ENCODE data around the gene NEK2.

GRCh38 chr1:211637066-211637465 lies 38.4 kb downstream of the NEK2 start:
- no peak for TF ChIP-seq RAD21 (IDR thresholded peaks at IDR 0.05; ENCODE audit: low read depth)
- TF ChIP-seq NFIC (IDR thresholded peaks at IDR 0.05), result no peak
- TF ChIP-seq TAF1 (IDR thresholded peaks at IDR 0.05; ENCODE audit: low read depth), result no peak
- no peak for TF ChIP-seq MAX (IDR thresholded peaks at IDR 0.05)
- no peak for TF ChIP-seq REST (IDR thresholded peaks at IDR 0.05; ENCODE audit: low read depth)
- no peak for TF ChIP-seq CEBPB (IDR thresholded peaks at IDR 0.05)
- no peak for TF ChIP-seq YY1 (IDR thresholded peaks at IDR 0.05; ENCODE audit: low read depth)
- TF ChIP-seq EP300 (IDR thresholded peaks at IDR 0.05; ENCODE audit: borderline replicate concordance), result no peak
- no peak for TF ChIP-seq FOXM1 (IDR thresholded peaks at IDR 0.05; ENCODE audit: borderline replicate concordance, low read depth)
- TF ChIP-seq, protein P1, sequence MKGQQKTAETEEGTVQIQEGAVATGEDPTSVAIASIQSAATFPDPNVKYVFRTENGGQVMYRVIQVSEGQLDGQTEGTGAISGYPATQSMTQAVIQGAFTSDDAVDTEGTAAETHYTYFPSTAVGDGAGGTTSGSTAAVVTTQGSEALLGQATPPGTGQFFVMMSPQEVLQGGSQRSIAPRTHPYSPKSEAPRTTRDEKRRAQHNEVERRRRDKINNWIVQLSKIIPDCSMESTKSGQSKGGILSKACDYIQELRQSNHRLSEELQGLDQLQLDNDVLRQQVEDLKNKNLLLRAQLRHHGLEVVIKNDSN (IDR thresholded peaks at IDR 0.05), result no peak
- no peak for TF ChIP-seq CREB1 (IDR thresholded peaks at IDR 0.05; ENCODE audit: low read depth)
- TF ChIP-seq EGR1 (IDR thresholded peaks at IDR 0.05), result no peak
- no peak for TF ChIP-seq ZBTB7A (IDR thresholded peaks at IDR 0.05; ENCODE audit: low read depth)
